ENCODE data around the gene RRP8. TPM values are rescaled to one million over a fixed set of nuclear protein-coding genes. Genes with fewer than 3 reads are reported as not detected.

Gene RRP8
- total and polyA plus RNA-seq, 9 of the 15 experiments (the other 6 are each of a cell fraction or from before 2014, with no cell fraction given), result 5.7 to 47.3 (median 32.6) TPM

DNA sequence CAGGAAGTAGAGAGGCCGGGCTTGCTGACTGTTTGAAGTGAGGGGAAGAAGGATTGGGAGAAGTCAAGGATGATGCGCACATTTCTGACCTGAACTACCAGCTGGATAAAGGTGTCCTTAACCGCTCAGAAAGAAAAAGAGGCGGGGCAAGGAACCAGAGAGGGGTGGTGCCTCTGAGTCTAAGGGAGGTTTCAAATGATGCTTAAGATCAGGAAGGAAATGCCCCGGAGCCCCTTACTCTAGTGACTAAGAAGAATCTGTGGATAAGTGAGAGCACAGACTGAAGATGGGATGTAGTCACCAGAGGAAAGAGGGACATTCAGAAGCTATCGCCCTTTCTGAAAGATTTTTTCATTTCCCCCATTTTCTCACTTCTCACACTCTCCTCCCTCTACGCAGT is 39.5 kb upstream of the RRP8 start (continued):
- TF ChIP-seq NR4A1 (CRISPR knock-in tag; IDR thresholded peaks at IDR 0.05), result no peak
- no peak for TF ChIP-seq NR4A1 (tag; IDR thresholded peaks at IDR 0.05)
- TF ChIP-seq, protein P1, sequence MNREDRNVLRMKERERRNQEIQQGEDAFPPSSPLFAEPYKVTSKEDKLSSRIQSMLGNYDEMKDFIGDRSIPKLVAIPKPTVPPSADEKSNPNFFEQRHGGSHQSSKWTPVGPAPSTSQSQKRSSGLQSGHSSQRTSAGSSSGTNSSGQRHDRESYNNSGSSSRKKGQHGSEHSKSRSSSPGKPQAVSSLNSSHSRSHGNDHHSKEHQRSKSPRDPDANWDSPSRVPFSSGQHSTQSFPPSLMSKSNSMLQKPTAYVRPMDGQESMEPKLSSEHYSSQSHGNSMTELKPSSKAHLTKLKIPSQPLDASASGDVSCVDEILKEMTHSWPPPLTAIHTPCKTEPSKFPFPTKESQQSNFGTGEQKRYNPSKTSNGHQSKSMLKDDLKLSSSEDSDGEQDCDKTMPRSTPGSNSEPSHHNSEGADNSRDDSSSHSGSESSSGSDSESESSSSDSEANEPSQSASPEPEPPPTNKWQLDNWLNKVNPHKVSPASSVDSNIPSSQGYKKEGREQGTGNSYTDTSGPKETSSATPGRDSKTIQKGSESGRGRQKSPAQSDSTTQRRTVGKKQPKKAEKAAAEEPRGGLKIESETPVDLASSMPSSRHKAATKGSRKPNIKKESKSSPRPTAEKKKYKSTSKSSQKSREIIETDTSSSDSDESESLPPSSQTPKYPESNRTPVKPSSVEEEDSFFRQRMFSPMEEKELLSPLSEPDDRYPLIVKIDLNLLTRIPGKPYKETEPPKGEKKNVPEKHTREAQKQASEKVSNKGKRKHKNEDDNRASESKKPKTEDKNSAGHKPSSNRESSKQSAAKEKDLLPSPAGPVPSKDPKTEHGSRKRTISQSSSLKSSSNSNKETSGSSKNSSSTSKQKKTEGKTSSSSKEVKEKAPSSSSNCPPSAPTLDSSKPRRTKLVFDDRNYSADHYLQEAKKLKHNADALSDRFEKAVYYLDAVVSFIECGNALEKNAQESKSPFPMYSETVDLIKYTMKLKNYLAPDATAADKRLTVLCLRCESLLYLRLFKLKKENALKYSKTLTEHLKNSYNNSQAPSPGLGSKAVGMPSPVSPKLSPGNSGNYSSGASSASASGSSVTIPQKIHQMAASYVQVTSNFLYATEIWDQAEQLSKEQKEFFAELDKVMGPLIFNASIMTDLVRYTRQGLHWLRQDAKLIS (CRISPR knock-in tag; IDR thresholded peaks at IDR 0.05), result no peak
- no peak for TF ChIP-seq MGA (IDR thresholded peaks at IDR 0.05)

Data from K562 (cell line).